ENCODE measurements around the gene PABPC1L. TPM values are rescaled to one million over a fixed set of nuclear protein-coding genes. Genes with fewer than 3 reads are reported as not detected.
A peak's percentile ranks its signal among the peaks of the same experiment; 100 is the strongest.

PABPC1L gene
- total RNA-seq, 1 experiment from 2014 or later: 102 TPM

DNA sequence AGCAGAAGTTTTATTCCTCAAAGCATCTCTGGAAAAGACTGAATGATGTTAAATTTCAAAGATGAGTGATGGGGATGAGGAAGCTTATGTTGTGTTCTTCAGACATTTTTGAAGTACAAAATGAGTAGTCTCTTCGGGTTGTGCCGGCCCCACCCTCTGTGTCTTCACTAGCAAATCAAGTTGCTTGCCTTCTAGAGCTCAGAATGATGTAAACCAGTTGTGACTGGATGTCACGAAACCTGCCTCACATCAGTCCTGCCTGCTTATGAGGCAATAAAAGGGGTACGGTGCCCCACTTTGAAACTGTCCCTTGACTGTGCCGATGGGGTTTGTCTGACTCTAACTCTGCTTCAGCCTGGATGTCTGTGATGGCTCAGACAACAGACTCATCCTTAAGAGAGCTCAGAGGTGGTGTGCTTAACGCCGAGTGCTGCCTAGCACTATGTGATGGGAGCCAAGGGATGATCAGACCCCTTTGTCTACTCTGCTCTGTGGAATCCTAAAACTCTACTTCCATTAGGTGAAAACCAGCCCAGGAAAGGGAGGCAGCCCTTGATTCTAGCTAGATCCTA is 31.3 kb downstream of the PABPC1L start:
- Histone ChIP-seq H3K36me3 (ENCODE audit: control insufficient read depth, insufficient read depth, low read length) (peaks cover 19% of the 10 kb centered on the region), H3K4me1 (ENCODE audit: control insufficient read depth, insufficient read depth, low read length) (no peaks in the 10 kb centered on the region), H3K27me3 (ENCODE audit: control insufficient read depth, insufficient read depth, low read length) (no peaks in the 10 kb centered on the region), H3K9me3 (ENCODE audit: control insufficient read depth, insufficient read depth, low read depth, low read length) (no peaks in the 10 kb centered on the region), H3K4me3 (ENCODE audit: low read depth in 2 of 2, low read length in 2 of 2) (no peak overlapping the region), H3K27ac (ENCODE audit: low read length) (no peak overlapping the region)
- TF ChIP-seq, protein P1, sequence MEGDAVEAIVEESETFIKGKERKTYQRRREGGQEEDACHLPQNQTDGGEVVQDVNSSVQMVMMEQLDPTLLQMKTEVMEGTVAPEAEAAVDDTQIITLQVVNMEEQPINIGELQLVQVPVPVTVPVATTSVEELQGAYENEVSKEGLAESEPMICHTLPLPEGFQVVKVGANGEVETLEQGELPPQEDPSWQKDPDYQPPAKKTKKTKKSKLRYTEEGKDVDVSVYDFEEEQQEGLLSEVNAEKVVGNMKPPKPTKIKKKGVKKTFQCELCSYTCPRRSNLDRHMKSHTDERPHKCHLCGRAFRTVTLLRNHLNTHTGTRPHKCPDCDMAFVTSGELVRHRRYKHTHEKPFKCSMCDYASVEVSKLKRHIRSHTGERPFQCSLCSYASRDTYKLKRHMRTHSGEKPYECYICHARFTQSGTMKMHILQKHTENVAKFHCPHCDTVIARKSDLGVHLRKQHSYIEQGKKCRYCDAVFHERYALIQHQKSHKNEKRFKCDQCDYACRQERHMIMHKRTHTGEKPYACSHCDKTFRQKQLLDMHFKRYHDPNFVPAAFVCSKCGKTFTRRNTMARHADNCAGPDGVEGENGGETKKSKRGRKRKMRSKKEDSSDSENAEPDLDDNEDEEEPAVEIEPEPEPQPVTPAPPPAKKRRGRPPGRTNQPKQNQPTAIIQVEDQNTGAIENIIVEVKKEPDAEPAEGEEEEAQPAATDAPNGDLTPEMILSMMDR (IDR thresholded peaks at IDR 0.05): no peak
- TF ChIP-seq TCF7L2 (IDR thresholded peaks at IDR 0.05; ENCODE audit: low read depth, low read length) (no peak), SIN3A (IDR thresholded peaks at IDR 0.05; ENCODE audit: borderline replicate concordance, insufficient read depth, low read depth, low read length) (no peak), POLR2AphosphoS5 (IDR thresholded peaks at IDR 0.05; ENCODE audit: low read depth, low read length) (no peak)
- TF ChIP-seq, protein P2, sequence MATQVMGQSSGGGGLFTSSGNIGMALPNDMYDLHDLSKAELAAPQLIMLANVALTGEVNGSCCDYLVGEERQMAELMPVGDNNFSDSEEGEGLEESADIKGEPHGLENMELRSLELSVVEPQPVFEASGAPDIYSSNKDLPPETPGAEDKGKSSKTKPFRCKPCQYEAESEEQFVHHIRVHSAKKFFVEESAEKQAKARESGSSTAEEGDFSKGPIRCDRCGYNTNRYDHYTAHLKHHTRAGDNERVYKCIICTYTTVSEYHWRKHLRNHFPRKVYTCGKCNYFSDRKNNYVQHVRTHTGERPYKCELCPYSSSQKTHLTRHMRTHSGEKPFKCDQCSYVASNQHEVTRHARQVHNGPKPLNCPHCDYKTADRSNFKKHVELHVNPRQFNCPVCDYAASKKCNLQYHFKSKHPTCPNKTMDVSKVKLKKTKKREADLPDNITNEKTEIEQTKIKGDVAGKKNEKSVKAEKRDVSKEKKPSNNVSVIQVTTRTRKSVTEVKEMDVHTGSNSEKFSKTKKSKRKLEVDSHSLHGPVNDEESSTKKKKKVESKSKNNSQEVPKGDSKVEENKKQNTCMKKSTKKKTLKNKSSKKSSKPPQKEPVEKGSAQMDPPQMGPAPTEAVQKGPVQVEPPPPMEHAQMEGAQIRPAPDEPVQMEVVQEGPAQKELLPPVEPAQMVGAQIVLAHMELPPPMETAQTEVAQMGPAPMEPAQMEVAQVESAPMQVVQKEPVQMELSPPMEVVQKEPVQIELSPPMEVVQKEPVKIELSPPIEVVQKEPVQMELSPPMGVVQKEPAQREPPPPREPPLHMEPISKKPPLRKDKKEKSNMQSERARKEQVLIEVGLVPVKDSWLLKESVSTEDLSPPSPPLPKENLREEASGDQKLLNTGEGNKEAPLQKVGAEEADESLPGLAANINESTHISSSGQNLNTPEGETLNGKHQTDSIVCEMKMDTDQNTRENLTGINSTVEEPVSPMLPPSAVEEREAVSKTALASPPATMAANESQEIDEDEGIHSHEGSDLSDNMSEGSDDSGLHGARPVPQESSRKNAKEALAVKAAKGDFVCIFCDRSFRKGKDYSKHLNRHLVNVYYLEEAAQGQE (IDR thresholded peaks at IDR 0.05; ENCODE audit: insufficient read depth in 1 of 2, low read depth in 2 of 2, low read length in 1 of 2): no peak
- ATAC-seq (no peak), DNase-seq (ENCODE audit: low read depth, low spot score) (no peak)
- BruUV-seq (replicated peaks): no TSS peak
- in situ Hi-C loops (cut with HindIII; ENCODE audit: low pct_unique_long_range_greater_than_20kb, low sequenced_read_pairs): no loop called here
- ChIA-PET POLR2A (interaction anchor here (1.1 kb wide), 1 partner anchor 19 kb away, joined by 3 read pairs; the partner anchor contains the start of gene TOMM34), CTCF (interaction anchor here (0.6 kb wide), 1 partner anchor 180 kb away, joined by 3 read pairs; no protein-coding TSS in a partner anchor)
- intact Hi-C loops (cut with micrococcal nuclease; ENCODE audit: unreplicated experiment): no loop called here

DNA sequence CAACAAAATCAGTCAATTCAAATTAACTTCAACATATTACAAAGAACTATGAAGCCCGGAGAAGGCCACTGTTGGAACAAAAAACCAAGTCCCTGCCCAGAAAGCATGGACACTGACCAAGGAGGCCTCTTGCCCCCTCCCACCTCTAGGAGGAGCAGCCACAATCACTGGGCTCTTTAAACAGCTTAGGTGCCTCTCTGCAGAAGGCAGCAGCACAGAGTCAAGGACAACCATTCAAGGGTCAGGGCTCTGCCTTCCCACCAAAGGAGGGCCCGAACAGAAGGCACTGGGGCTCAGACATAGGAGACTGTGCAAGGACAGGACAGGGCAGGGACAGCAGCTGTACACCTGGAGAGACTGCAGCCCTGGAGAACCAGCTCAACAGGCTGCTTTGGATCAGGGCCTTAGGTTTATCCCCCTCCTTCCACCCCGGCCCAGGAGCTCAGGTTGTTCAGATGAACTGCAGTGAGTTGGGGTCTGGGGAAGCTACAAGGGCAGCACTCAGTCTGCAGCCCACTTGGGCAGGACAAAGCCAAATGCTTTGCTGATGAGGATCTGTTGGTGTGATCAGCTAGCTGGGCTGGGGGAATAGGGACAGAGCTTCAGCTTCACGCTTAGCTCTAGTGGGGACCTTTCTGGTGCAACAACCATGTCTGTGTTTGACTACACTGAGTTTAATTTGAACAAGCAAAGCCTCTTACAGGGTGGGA is 32.6 kb downstream of the PABPC1L start:
- Histone ChIP-seq H3K4me1 (ENCODE audit: control insufficient read depth, insufficient read depth, low read length) (no peaks in the 10 kb centered on the region), H3K4me3 (ENCODE audit: low read depth in 2 of 2, low read length in 2 of 2) (no peak overlapping the region), H3K27me3 (ENCODE audit: control insufficient read depth, insufficient read depth, low read length) (no peaks in the 10 kb centered on the region), H3K27ac (ENCODE audit: low read length) (no peak overlapping the region), H3K9me3 (ENCODE audit: control insufficient read depth, insufficient read depth, low read depth, low read length) (no peaks in the 10 kb centered on the region), H3K36me3 (ENCODE audit: control insufficient read depth, insufficient read depth, low read length) (peaks cover 27% of the 10 kb centered on the region)
- TSS peak; percentile 63 for BruUV-seq (replicated peaks)
- CTCF ChIA-PET: interaction anchor here (0.6 kb wide), 1 partner anchor 69 kb away, joined by 4 read pairs; no protein-coding TSS in a partner anchor
- intact Hi-C loops (cut with micrococcal nuclease; ENCODE audit: unreplicated experiment) (no loop called here), in situ Hi-C loops (cut with HindIII; ENCODE audit: low pct_unique_long_range_greater_than_20kb, low sequenced_read_pairs) (no loop called here)
- DNase-seq (ENCODE audit: low read depth, low spot score) (no peak), ATAC-seq (no peak; the same call in 1 of the 2 replicates)
- POLR2A ChIA-PET: interaction anchor here (0.7 kb wide), 1 partner anchor 99 kb away, joined by 3 read pairs; no protein-coding TSS in a partner anchor
- TF ChIP-seq, protein P2 (IDR thresholded peaks at IDR 0.05; ENCODE audit: insufficient read depth in 1 of 2, low read depth in 2 of 2, low read length in 1 of 2): no peak
- TF ChIP-seq POLR2AphosphoS5 (IDR thresholded peaks at IDR 0.05; ENCODE audit: low read depth, low read length) (no peak), SIN3A (IDR thresholded peaks at IDR 0.05; ENCODE audit: borderline replicate concordance, insufficient read depth, low read depth, low read length) (no peak), TCF7L2 (IDR thresholded peaks at IDR 0.05; ENCODE audit: low read depth, low read length) (no peak)
- TF ChIP-seq, protein P1 (IDR thresholded peaks at IDR 0.05): no peak

Measured in Panc1 (cell line).